Central memory CD8-positive, alpha-beta T cell (primary cell): Measurements from ENCODE around the gene MUL1.
A peak's percentile ranks its signal among the peaks of the same experiment; 100 is the strongest.

Experiments used
- ATAC-seq: fragments of 150-1000 bp; cut with Tn5 transposase; replicated peaks from 2 replicates; pipeline ENCODE4 v1.10.0; 2022; ENCODE audit warnings: mild to moderate bottlenecking, moderate FRiP score, moderate number of reproducible peaks; ENCODE audit not compliant: poor library complexity, severe bottlenecking; ENCODE audit errors: extremely low read depth
- DNase-seq, 2 donors: peaks; one replicate each; pipeline ENCODE4 v3.0.0; 2021; ENCODE audit warnings: low spot score in 2 of 2
- H3K27ac Mint-ChIP-seq: one replicate; pipeline ENCODE4 v1.8.0; 2022; ENCODE audit warnings: low read depth, mild to moderate bottlenecking, moderate library complexity, mixed read lengths
- H3K27me3 Mint-ChIP-seq: one replicate; pipeline ENCODE4 v1.8.0; 2022; ENCODE audit warnings: mixed read lengths
- H3K36me3 Mint-ChIP-seq: one replicate; pipeline ENCODE4 v1.8.0; 2022; ENCODE audit warnings: mild to moderate bottlenecking, moderate library complexity, mixed read lengths; ENCODE audit not compliant: insufficient read depth
- H3K4me1 Mint-ChIP-seq: one replicate; pipeline ENCODE4 v1.8.0; 2022; ENCODE audit warnings: mixed read lengths
- H3K4me3 Mint-ChIP-seq: one replicate; pipeline ENCODE4 v1.8.0; 2022; ENCODE audit warnings: mild to moderate bottlenecking, moderate library complexity, mixed read lengths
- H3K9me3 Mint-ChIP-seq: one replicate; pipeline ENCODE4 v1.8.0; 2022; ENCODE audit warnings: mixed read lengths

Gene MUL1

DNA sequence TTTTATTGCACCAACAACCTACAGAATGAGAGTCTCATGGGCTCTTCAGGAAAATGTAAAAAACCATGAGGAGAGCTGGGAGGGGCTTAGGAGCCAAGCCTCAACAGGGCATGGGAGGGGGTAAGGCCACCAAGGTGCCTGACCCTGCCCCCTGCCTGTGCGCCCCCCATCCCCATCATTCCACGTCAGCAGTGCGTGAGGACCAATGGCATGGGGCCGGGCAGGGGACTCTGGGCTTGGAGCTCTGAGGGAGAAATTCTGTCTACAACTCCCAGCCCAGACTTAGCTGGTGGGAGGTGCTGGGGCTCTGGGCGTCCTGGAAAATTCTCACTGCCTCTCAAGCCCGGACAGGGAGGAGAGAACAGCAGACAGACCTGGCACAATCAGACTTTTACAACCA, 16.8 kb downstream of the MUL1 start:
- Mint-ChIP-seq H3K27me3 (no peaks in the 10 kb centered on the region), H3K36me3 (no peaks in the 10 kb centered on the region), H3K4me3 (no peak overlapping the region), H3K27ac (no peak overlapping the region), H3K4me1 (peaks cover 10% of the 10 kb centered on the region), H3K9me3 (no peaks in the 10 kb centered on the region)
- ATAC-seq: no peak
- DNase-seq: no peak

DNA sequence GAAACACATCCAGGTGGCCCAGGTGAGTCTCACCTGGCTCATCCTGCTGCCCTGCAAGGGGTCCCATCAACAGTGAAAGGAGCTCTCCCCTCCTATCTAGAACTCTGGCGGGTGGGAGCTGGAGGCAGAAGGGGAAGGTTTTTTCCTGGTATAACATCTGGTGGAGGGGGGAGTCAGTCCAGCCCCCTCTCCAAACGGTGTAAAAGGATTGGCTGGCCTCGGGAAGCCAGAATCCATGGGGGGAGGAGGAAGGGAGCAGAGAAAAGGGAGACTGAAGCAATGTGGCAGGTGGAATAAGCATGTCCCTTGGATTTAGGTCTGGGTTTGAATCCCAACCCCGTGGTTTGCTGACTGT, 20.7 kb downstream of the MUL1 start:
- Mint-ChIP-seq H3K4me3 (peak overlapping the region; percentile 93), H3K27ac (peak overlapping the region; percentile 60), H3K36me3 (peaks cover 11% of the 10 kb centered on the region), H3K9me3 (no peaks in the 10 kb centered on the region), H3K27me3 (peaks cover 24% of the 10 kb centered on the region), H3K4me1 (peaks cover 28% of the 10 kb centered on the region)
- DNase-seq: no peak
- no peak for ATAC-seq

DNA sequence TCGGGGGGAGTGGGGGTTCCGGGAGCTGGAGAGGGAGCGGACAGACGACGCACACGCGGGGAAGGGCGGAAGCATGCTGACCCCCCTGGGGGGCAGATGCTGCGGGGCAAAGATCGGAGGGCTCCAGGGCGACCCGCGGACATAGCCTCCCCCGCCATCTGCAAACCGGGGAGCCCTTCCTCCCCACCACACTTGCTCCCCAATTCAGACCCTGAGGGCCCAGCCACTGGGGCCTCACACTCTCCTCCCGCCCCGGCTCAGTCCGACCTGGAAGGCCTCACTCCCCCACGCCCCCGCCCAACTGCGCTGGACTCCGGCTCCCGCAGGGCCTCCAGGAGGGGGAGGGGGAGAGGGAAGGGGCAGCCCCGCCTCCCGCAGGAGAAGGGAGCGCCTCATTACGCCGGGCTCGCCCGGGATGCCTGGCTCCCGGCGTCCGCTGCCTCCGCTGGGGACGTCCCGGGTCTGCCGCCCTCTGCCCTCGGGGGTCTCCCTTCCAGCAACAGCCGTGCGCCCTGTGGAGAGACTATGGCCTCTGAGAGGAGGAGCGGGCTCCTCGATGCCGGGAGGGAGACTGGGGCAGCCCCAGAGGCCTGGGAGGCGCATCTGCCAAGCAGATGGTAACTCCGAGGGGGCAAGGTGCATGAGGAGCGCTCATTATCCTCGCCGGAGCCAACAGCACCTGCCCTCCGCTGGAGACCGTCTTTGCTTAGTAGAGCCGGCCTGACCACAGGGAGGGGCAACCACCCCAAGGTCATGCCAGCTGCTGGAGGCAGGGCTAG, 21.3 kb downstream of the MUL1 start:
- peak; percentile 15 for ATAC-seq
- Mint-ChIP-seq H3K36me3 (peaks cover 11% of the 10 kb centered on the region), H3K27me3 (peaks cover 30% of the 10 kb centered on the region), H3K27ac (peak overlapping the region; percentile 60), H3K9me3 (no peaks in the 10 kb centered on the region), H3K4me3 (peak overlapping the region; percentile 93), H3K4me1 (peaks cover 28% of the 10 kb centered on the region)
- no peak for DNase-seq

DNA sequence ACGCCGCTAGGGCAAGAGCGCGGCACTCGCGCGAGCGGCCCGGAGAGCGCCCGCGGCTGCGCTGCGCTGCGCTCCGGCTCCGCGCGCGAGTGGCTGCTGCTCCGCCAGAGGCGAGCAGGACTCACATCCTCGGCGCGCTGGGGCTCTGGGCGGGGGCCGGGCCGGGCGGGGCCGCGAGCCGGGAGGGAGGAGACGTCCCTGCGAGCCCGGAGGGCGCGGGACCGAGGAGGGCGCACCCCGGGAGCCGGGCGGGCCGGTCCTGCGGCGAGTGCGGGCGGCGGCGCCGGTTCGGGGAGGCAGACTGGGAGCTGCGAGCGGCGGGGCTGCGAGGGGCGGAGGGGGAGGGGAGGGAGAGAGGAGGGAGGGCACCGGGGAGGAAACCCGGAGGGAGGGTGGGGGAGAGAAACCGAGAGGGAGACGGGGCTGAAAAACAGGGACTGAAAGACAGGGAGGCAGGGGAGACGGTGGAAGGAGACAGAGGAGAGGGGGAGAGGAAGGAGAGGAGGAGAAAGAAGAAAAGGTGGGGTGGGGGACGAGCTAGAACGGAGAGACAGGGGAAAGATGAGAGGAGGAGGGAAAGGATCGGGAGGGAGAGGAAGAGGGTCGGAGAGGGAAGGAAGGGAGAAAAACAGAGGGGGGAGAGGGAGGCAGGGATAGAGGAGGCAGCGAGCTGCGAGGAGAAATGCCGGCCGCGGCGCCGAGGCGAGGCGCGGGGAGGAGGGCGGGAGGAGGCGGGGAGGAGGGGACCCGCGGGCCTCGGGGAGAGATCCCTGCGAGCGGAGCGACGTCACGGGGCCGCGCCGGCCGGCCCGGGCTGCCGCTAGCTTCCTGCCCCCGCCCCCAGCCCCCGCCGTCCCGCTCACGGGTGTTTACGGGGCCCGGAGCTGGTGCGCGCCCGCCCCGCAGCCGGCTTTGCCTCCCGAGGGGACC, 22.2 kb downstream of the MUL1 start, which contains the start of gene CAMK2N1:
Gene CAMK2N1, minus strand, starts transcription at position 684 of the 930 bp plus-strand sequence. CDS start 831 bp downstream, outside the sequence.
- Mint-ChIP-seq H3K9me3 (no peaks in the 10 kb centered on the region), H3K4me3 (peak within 1 kb of the TSS; percentile 93), H3K4me1 (peaks cover 28% of the 10 kb centered on the region), H3K36me3 (peaks cover 11% of the 10 kb centered on the region), H3K27ac (peak within 1 kb of the TSS; percentile 60), H3K27me3 (peaks cover 38% of the 10 kb centered on the region)
- ATAC-seq: peak; percentile 78
- peak in 1 of 2 donors; percentile 21 for DNase-seq

DNA sequence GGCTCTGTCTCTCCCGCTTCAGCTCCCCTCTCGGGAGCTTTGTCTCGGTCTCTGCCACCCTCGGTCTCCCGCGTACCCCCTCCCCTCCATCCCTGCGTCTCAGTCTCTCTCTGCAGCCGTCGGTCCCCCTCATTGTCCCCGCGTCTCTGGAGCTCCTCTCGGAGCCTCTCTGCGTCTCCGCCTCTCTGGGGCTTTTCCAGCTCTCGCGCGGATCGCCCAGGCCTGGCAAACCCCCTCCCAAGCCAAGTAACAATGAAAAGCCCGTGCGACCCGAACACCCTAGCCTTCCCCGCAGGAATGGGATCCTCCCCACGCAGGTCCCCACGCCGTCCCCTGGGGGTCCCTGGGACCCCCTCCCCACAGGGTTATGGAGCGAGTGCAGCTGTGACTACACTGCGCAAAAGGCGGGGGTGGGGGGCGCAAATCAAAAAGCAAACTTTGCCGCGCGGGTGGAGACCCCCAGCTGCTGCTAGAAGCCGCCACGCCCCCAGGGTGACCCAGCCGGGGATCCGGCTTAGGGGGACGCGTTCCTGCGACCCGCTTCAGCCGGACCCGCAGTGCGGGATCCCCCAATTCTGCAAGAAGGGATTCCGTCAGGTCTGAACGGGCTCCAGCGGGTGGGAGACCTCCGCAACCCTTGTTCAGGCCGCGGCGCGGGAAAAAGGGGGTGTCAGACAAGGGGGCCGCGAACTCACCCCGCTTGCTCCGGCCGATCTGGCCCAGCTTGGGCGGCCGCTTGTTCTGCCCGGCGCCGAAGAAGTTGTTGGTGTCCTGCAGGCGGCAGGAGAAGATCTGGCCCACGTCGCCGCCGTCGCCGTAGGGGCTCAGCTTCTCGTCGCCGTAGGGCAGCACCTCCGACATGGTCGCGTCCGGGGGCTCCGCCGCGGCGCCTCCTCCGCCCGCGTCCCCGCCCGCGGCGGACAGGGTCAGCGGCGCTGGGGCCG, 23.2 kb downstream of the MUL1 start:
- DNase-seq: no peak
- H3K27ac Mint-ChIP-seq: no peak overlapping the region
- H3K4me1 Mint-ChIP-seq: peaks cover 28% of the 10 kb centered on the region
- ATAC-seq: no peak
- H3K27me3 Mint-ChIP-seq: peaks cover 48% of the 10 kb centered on the region
- H3K36me3 Mint-ChIP-seq: peaks cover 11% of the 10 kb centered on the region
- H3K4me3 Mint-ChIP-seq: peak overlapping the region; percentile 71
- no peaks in the 10 kb centered on the region for H3K9me3 Mint-ChIP-seq

DNA sequence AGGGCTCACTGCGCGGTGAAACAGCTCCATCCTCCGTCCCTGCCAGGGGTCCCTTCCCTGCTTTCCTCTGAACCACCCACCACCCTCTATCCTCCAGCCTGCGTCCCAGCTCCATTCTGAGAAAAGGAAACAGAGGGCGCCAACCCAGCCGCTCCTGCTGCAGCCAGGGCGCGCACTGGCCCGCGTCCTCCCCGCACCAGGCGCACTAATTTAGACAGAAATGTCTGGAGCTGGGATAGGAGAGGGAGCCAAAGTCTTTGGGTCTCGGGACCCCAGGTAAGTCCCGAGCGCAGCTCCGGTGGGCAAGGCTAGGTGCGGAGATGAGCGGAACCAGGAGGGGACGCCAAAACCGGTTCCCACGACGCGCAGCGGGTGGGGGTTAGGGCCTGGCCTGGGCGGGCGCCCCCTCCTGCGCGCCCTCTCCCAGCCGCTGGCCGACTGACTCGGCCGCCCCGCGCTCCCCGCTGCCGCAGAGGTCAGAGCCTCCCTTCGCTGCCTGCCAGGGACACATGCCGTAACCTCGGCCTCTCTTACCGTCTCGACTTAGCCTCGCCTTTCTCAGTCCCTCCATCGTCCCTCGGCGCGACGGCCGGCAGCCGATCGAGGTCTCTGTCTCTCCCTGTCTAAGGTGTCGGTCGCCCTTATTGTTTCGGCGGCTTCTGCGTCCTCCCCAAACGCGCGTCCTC, 24.0 kb downstream of the MUL1 start:
- Mint-ChIP-seq H3K27ac (no peak overlapping the region), H3K27me3 (peaks cover 56% of the 10 kb centered on the region), H3K4me3 (peak overlapping the region; percentile 71)

DNA sequence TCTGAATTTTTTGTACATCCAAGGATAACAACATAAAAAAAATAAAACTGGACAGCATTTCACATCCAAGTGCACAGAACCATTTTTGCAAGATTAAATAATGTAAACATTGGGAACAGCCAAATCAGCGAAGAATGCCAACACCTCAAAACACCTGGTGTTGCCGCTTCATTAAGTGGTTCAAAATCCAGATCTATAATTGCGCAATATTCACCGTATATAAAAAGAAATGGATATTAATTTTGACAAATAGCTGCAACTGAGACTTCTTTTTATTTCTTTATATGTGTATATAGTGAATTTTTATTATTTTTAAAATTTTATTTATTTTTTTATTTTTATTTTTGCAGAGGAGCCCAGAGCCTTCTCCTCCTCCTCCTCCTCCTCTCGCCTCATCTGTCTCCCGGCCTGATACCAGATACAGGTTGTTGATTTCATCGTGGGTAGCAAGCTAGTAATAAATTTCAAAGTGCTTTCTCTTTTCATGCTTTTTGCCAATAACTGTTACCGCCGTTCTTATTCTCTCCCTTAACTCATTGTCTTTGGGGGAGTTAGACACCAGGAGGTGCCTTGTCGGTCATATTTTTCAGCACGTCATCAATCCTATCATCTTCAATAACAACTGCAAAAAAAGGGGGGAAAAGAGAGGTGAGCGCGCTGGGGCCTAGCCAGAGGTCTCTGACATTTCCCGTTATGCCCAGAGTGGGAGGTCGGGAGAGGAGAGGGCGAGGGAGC, 24.7 kb downstream of the MUL1 start:
- no peak overlapping the region for H3K27ac Mint-ChIP-seq
- no peak for ATAC-seq
- no peaks in the 10 kb centered on the region for H3K9me3 Mint-ChIP-seq
- peaks cover 62% of the 10 kb centered on the region for H3K27me3 Mint-ChIP-seq
- no peak for DNase-seq
- peaks cover 28% of the 10 kb centered on the region for H3K4me1 Mint-ChIP-seq
- peak overlapping the region; percentile 71 for H3K4me3 Mint-ChIP-seq
- peaks cover 11% of the 10 kb centered on the region for H3K36me3 Mint-ChIP-seq

More for the DNA sequence above, 24.0 kb downstream of the MUL1 start:
- ATAC-seq: no peak
- Mint-ChIP-seq H3K9me3 (no peaks in the 10 kb centered on the region), H3K36me3 (peaks cover 11% of the 10 kb centered on the region), H3K4me1 (peaks cover 28% of the 10 kb centered on the region)
- no peak for DNase-seq

DNA sequence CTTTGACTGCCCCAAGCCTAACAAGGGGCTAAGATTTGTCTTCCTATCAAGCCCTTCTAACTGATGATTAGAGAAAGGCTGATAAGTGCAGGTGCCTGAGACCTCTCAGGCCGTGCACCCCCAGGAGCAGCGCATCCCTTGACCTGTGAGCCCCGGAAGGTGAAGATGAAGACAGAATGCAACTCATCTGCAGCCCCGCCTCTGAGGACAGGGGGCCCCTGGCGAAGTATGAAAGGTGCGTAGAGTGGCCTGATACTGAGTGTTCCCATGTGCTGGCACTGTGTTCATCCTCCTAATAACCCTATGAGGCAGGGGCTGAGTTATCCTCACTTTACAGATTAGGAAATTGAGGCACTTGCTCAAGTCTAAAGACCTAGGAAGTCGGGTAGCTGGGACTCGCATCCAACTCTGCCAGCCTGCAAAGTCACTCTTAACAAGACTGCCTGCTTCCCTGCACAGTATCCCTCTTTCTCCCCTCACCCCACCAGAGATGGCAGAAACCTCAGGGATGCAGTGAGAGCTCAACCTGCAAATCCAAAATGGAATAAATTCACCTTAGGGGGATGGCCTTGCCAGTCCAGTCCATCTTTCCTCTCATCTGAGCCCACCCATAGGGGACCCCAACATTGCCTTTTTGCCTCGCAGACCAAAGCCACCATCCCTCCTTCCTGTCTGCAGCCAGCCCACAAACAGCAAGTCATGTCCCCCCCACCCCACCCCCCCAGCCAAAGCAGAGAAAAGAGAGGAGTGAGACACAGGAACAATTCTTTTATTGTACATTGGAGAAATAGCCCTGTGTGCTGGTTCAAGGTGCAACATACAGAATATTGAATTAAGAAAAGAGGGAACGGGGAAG, 26.1 kb downstream of the MUL1 start:
- Mint-ChIP-seq H3K27me3 (peaks cover 76% of the 10 kb centered on the region), H3K4me1 (peaks cover 19% of the 10 kb centered on the region), H3K36me3 (peaks cover 11% of the 10 kb centered on the region), H3K4me3 (no peak overlapping the region), H3K27ac (no peak overlapping the region), H3K9me3 (no peaks in the 10 kb centered on the region)
- no peak for ATAC-seq
- no peak for DNase-seq

DNA sequence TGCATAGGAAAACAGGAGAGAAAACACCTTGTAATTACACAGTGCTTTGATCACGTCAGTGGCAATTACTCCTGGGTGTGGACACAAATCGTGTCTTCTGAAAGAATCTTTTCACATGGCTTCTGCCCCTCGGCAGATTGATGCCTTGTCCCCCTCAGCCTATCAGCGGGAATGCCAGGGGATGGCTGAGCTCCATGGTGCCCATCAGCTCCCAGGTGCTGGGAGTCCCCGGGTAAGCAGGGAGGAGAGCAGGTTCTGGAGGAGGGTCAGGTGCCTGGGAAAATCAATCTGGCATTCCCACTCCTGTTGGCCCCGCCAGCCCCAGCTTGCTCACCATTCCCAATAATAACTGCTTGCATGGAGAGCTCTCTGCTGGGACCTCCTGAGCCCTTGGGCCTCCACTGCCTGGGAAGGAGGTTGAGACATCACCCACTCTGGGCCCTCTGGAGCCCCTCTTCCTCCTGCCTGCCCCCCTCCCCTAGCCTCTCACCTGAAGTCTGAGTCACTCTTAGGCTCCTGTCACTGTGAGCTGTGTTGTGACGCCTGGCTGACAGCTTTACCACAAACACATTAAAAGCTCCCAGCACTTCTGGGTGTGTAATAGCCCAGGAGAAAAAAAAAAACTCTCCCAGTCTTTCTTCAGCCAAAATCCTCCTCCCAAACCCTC, 26.9 kb downstream of the MUL1 start:
- Mint-ChIP-seq H3K4me3 (no peak overlapping the region), H3K4me1 (peaks cover 18% of the 10 kb centered on the region)

DNA sequence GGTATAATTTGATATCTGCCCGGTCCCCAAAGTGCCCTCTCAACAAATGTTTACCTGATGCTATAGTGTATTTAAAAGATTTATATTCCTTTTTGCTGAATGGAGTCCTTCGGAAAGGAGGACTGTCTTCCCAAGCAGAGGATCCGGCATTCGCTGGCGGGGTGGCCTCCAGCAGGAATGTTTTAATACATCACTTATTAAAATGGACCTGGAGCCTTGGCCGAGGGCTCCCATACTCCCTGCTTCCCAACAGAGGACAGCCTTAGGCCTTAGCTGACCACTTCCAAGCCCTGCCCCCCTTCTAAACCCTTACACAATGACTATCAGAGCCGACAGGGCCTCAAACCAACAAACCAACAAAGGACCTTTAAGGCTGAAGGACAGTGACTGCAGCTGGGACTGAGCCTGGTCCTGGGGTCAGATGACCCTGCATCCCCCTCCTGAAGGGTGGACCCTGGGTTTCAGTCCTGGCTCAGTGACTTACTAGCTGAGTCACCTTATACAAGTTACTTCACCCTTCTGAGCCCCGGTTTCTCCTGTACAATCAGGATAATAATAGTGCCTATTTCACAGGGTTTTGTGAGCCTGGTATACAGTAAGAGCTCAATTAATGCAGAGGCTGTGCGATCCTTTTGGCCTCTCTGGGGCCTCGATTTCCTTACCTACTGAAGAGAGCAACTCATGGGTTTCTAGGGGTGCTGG, 27.6 kb downstream of the MUL1 start:
- DNase-seq: no peak
- Mint-ChIP-seq H3K4me1 (peaks cover 18% of the 10 kb centered on the region), H3K4me3 (no peak overlapping the region), H3K27me3 (peaks cover 91% of the 10 kb centered on the region), H3K9me3 (no peaks in the 10 kb centered on the region), H3K27ac (no peak overlapping the region), H3K36me3 (peaks cover 7% of the 10 kb centered on the region)
- ATAC-seq: no peak

More for the DNA sequence above, 26.9 kb downstream of the MUL1 start:
- Mint-ChIP-seq H3K27ac (no peak overlapping the region), H3K27me3 (peaks cover 84% of the 10 kb centered on the region), H3K36me3 (peaks cover 10% of the 10 kb centered on the region), H3K9me3 (no peaks in the 10 kb centered on the region)
- peak; percentile 19 for ATAC-seq
- DNase-seq: no peak
